SK-N-SH (cell line): ENCODE data around the gene WDR75. TPM values are rescaled to one million over a fixed set of nuclear protein-coding genes. Genes with fewer than 3 reads are reported as not detected.

Experiments
- CTCF ChIA-PET: fragments of 300-600, 350-600 bp; formaldehyde crosslinking; extraction: SDS; loops from one replicate; lab custom pipeline; 2021; lab: Yijun Ruan, JAX
- POLR2A ChIA-PET: fragments of 350-600 bp; sonication (Branson Sonifier 250); formaldehyde crosslinking; extraction: SDS; loops from one replicate; lab custom pipeline; 2020; ENCODE audit warnings: antibody characterized with exemption, inconsistent platforms; lab: Yijun Ruan, JAX
- DNase-seq: peaks from one replicate; pipeline ENCODE4 v3.0.0; 2012
- H2AFZ ChIP-seq: fragments of 200-600 bp; sonication (generic); 2 replicates; pipeline ENCODE4 v1.8.1; 2016; ENCODE audit warnings: antibody characterized with exemption, mild to moderate bottlenecking, low read depth
- H3F3A ChIP-seq: fragments of 200-600 bp; sonication (generic); replicated peaks from 2 replicates; pipeline ENCODE3; 2016; ENCODE audit warnings: antibody characterized with exemption, mild to moderate bottlenecking; ENCODE audit not compliant: insufficient read depth
- H3K27ac ChIP-seq, 2 experiments: fragments of 200-500 bp in 1 of 2; fragments of 200-600 bp in 1 of 2; sonication (Bioruptor generic) in 1 of 2; sonication (generic), shearing (Covaris generic) in 1 of 2; 2 replicates each; pipeline versions ENCODE4 v1.5.1 to v1.6.1; 2014 to 2016; ENCODE audit warnings: low read depth in 2 of 2, inconsistent platforms in 1 of 2, low read length in 1 of 2, mild to moderate bottlenecking in 1 of 2, mixed read lengths in 1 of 2
- H3K27me3 ChIP-seq: fragments of 200-600 bp; sonication (generic), shearing (Covaris generic); 2 replicates; pipeline ENCODE4 v1.6.1; 2016; ENCODE audit warnings: mixed run types; ENCODE audit not compliant: insufficient read depth
- H3K36me3 ChIP-seq, 2 experiments: fragments of 200-500 bp in 1 of 2; fragments of 200-600 bp in 1 of 2; sonication (Bioruptor generic) in 1 of 2; sonication (generic) in 1 of 2; replicated peaks in 1 of 2; 2 replicates each; pipeline versions ENCODE3 to v1.5.1; 2014 to 2016; ENCODE audit warnings: low read length in 1 of 2, mild to moderate bottlenecking in 1 of 2; ENCODE audit not compliant: insufficient read depth in 2 of 2, control insufficient read depth in 1 of 2
- H3K4me1 ChIP-seq, 2 experiments: fragments of 200-500 bp in 1 of 2; fragments of 200-600 bp in 1 of 2; sonication (Bioruptor generic) in 1 of 2; sonication (generic), shearing (Covaris generic) in 1 of 2; 2 replicates each; pipeline versions ENCODE4 v1.5.1 to v1.6.1; 2014 to 2016; ENCODE audit warnings: low read depth in 1 of 2, low read length in 1 of 2, mixed run types in 1 of 2; ENCODE audit not compliant: insufficient read depth in 2 of 2, control insufficient read depth in 1 of 2
- H3K4me2 ChIP-seq: fragments of 200-600 bp; sonication (generic), shearing (Covaris generic); 2 replicates; pipeline ENCODE4 v1.6.1; 2017; ENCODE audit warnings: mixed run types
- H3K4me3 ChIP-seq, 2 experiments: fragments of 200-500 bp in 1 of 2; fragments of 200-600 bp in 1 of 2; sonication (Bioruptor generic) in 1 of 2; sonication (generic), shearing (Covaris generic) in 1 of 2; 2 replicates each; pipeline versions ENCODE4 v1.5.1 to v1.8.1; 2014 to 2016; ENCODE audit warnings: low read depth in 2 of 2, inconsistent platforms in 1 of 2, low read length in 1 of 2, mild to moderate bottlenecking in 1 of 2, mixed read lengths in 1 of 2, moderate library complexity in 1 of 2
- H3K79me2 ChIP-seq: fragments of 200-600 bp; sonication (generic); 2 replicates; pipeline ENCODE4 v1.8.1; 2017; ENCODE audit warnings: mild to moderate bottlenecking; ENCODE audit not compliant: insufficient read depth
- H3K9ac ChIP-seq: fragments of 200-600 bp; sonication (generic); 2 replicates; pipeline ENCODE4 v1.6.1; 2017; ENCODE audit warnings: mixed run types
- H3K9me2 ChIP-seq: fragments of 200-600 bp; sonication (generic); 2 replicates; pipeline ENCODE4 v1.6.1; 2017; ENCODE audit warnings: mixed run types
- H3K9me3 ChIP-seq: fragments of 200-600 bp; sonication (generic); 2 replicates; pipeline ENCODE4 v1.6.1; 2017; ENCODE audit warnings: mixed run types, mild to moderate bottlenecking, moderate library complexity
- H4K20me1 ChIP-seq: fragments of 200-600 bp; sonication (generic); 2 replicates; pipeline ENCODE4 v1.6.1; 2017; ENCODE audit warnings: mild to moderate bottlenecking, mixed run types; ENCODE audit not compliant: insufficient read depth
- GABPA ChIP-seq: IDR thresholded peaks from 2 replicates; pipeline ENCODE4 v1.4.0; 2012; ENCODE audit warnings: low read depth, mild to moderate bottlenecking
- GATA2 ChIP-seq: sonication (generic); formaldehyde crosslinking; IDR thresholded peaks from 2 replicates; pipeline ENCODE4 v1.5.0; 2020; ENCODE audit warnings: mild to moderate bottlenecking, missing genetic modification reagents
- JUND ChIP-seq: IDR thresholded peaks from 2 replicates; pipeline ENCODE4 v1.4.0; 2012
- MEF2A ChIP-seq: IDR thresholded peaks from 2 replicates; pipeline ENCODE4 v1.4.0; 2012; ENCODE audit warnings: low read depth, borderline replicate concordance
- MXI1 ChIP-seq: IDR thresholded peaks from 2 replicates; pipeline ENCODE4 v1.6.1; 2012; ENCODE audit warnings: mild to moderate bottlenecking, low read depth, low read length, improper control_type of control experiment
- NFIC ChIP-seq: IDR thresholded peaks from 2 replicates; pipeline ENCODE4 v1.4.0; 2012; ENCODE audit warnings: borderline replicate concordance
- NRF1 ChIP-seq: IDR thresholded peaks from 2 replicates; pipeline ENCODE4 v1.6.1; 2012; ENCODE audit warnings: low read depth, mild to moderate bottlenecking, low read length
- RAD21 ChIP-seq: IDR thresholded peaks from 2 replicates; pipeline ENCODE4 v1.6.1; 2012; ENCODE audit warnings: mild to moderate bottlenecking, low read length
- RFX5 ChIP-seq: IDR thresholded peaks from 2 replicates; pipeline ENCODE4 v1.6.1; 2012; ENCODE audit warnings: mild to moderate bottlenecking, improper control_type of control experiment, low read length
- RXRA ChIP-seq: IDR thresholded peaks from 2 replicates; pipeline ENCODE4 v1.4.0; 2012; ENCODE audit warnings: low read depth, mild to moderate bottlenecking, borderline replicate concordance
- SIN3A ChIP-seq: IDR thresholded peaks from 2 replicates; pipeline ENCODE4 v1.6.1; 2012; ENCODE audit warnings: low read depth, mild to moderate bottlenecking, low read length, moderate library complexity, borderline replicate concordance
- TAF1 ChIP-seq: IDR thresholded peaks from 2 replicates; pipeline ENCODE4 v1.6.1; 2012; ENCODE audit warnings: low read depth, mild to moderate bottlenecking, low read length, moderate library complexity, borderline replicate concordance
- TCF12 ChIP-seq: IDR thresholded peaks from 2 replicates; pipeline ENCODE4 v1.4.0; 2012
- TEAD4 ChIP-seq: IDR thresholded peaks from 2 replicates; pipeline ENCODE4 v1.4.0; 2012; ENCODE audit warnings: mild to moderate bottlenecking, borderline replicate concordance; ENCODE audit not compliant: insufficient read depth
- YY1 ChIP-seq: IDR thresholded peaks from 2 replicates; pipeline ENCODE4 v1.4.0; 2012; ENCODE audit warnings: low read depth, mild to moderate bottlenecking
- WGBS: methylation state at CpG from one replicate; pipeline ENCODE4 v1.1.6; 2017; ENCODE audit warnings: low lambda C conversion rate; 5-methylcytosine and 5-hydroxymethylcytosine counted together
- polyA plus RNA-seq, 3 experiments: library from polyadenylated mRNA; depleted of rRNA; stranded (reverse); fragments of >200 nt; gene quantifications; 2 replicates each; pipeline ENCODE4 v1.2.3, GENCODE V29; 2012
- TF ChIP-seq, protein P1 (sequence below): IDR thresholded peaks from 2 replicates; pipeline ENCODE4 v1.6.1; 2012; ENCODE audit warnings: mild to moderate bottlenecking, low read depth, low read length, moderate library complexity
- TF ChIP-seq, protein P2 (sequence below): fragments of 150-350 bp; IDR thresholded peaks from 2 replicates; pipeline ENCODE4 v1.6.1; 2016; ENCODE audit warnings: mild to moderate bottlenecking, low read depth, low read length

Gene WDR75
- polyA plus RNA-seq, 1 of the 3 experiments (the other 2 are of a cell fraction) = 25.6 TPM

DNA sequence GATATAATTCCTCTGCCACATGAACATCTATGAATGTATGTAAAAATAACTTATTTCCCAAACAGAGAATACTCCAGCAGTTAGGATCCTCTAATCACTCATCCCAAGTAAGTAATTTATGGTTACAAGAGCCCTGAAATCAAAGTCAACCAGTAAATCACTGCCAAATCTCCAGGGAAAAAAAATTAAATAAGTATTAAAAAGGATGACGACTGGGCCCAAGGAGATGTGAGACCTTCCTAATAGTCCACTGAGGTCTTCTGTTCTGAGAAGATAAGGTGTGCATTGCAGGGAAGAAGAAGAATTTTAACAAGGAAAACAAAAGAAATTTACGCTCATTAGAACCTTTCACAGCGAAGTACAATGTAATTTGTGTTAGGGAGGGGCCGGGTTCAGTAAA is 28.0 kb upstream of the WDR75 start (continued):
- TF ChIP-seq, protein P1, sequence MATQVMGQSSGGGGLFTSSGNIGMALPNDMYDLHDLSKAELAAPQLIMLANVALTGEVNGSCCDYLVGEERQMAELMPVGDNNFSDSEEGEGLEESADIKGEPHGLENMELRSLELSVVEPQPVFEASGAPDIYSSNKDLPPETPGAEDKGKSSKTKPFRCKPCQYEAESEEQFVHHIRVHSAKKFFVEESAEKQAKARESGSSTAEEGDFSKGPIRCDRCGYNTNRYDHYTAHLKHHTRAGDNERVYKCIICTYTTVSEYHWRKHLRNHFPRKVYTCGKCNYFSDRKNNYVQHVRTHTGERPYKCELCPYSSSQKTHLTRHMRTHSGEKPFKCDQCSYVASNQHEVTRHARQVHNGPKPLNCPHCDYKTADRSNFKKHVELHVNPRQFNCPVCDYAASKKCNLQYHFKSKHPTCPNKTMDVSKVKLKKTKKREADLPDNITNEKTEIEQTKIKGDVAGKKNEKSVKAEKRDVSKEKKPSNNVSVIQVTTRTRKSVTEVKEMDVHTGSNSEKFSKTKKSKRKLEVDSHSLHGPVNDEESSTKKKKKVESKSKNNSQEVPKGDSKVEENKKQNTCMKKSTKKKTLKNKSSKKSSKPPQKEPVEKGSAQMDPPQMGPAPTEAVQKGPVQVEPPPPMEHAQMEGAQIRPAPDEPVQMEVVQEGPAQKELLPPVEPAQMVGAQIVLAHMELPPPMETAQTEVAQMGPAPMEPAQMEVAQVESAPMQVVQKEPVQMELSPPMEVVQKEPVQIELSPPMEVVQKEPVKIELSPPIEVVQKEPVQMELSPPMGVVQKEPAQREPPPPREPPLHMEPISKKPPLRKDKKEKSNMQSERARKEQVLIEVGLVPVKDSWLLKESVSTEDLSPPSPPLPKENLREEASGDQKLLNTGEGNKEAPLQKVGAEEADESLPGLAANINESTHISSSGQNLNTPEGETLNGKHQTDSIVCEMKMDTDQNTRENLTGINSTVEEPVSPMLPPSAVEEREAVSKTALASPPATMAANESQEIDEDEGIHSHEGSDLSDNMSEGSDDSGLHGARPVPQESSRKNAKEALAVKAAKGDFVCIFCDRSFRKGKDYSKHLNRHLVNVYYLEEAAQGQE = no peak
- TF ChIP-seq TEAD4 (no peak), JUND (no peak), MXI1 (no peak), NRF1 (no peak)
- TF ChIP-seq, protein P2, sequence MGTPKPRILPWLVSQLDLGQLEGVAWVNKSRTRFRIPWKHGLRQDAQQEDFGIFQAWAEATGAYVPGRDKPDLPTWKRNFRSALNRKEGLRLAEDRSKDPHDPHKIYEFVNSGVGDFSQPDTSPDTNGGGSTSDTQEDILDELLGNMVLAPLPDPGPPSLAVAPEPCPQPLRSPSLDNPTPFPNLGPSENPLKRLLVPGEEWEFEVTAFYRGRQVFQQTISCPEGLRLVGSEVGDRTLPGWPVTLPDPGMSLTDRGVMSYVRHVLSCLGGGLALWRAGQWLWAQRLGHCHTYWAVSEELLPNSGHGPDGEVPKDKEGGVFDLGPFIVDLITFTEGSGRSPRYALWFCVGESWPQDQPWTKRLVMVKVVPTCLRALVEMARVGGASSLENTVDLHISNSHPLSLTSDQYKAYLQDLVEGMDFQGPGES = no peak

DNA sequence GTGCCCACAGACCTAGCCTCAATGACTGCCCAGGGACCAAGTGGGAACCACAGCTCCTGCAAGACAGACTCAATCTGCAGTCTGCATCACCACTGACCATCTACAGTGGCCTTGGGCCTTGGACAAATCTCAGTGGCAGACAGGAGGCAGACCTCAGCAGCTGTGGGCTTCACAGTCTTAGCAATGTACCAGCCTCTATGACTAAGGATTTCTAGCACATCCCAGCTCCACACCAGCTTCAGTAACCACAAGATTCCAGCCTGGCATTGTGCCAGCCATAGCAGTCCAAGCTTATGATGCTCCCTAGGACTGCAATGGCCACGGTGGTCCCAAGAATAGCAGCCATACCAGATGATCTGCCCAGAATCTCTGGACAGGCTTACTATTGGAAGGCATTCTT is 19.6 kb upstream of the WDR75 start:
- H3K36me3 ChIP-seq = peaks cover 0 to 3% of the 10 kb centered on the region in 2 experiments
- POLR2A ChIA-PET = no interaction called here
- H3K4me1 ChIP-seq = no peaks in the 10 kb centered on the region
- TF ChIP-seq GATA2 (CRISPR knock-in tag) = no peak
- no peak for TF ChIP-seq YY1
- no peak for TF ChIP-seq RXRA
- TF ChIP-seq NFIC = peak; percentile 72
- TF ChIP-seq RAD21 = no peak
- no peak for TF ChIP-seq GABPA
- no peak for TF ChIP-seq RFX5
- no peak for TF ChIP-seq SIN3A
- no peak for TF ChIP-seq MEF2A
- peak; percentile 19; the same call in 1 of the 2 replicates for TF ChIP-seq TCF12
- TF ChIP-seq, protein P1 = no peak
- TF ChIP-seq TAF1 = no peak
- peak overlapping the region in 1 of 2 experiments; percentile 3; a peak in 1 of 4 replicates for H3K27ac ChIP-seq
- H3K4me2 ChIP-seq = no peak overlapping the region
- H3K4me3 ChIP-seq = no peak overlapping the region
- no peak overlapping the region for H2AFZ ChIP-seq
- H3K79me2 ChIP-seq = no peaks in the 10 kb centered on the region
- DNase-seq = no peak
- no peaks in the 10 kb centered on the region for H4K20me1 ChIP-seq
- no peak overlapping the region for H3K9ac ChIP-seq
- no peaks in the 10 kb centered on the region for H3K27me3 ChIP-seq
- no peaks in the 10 kb centered on the region for H3K9me3 ChIP-seq
- WGBS = 57% methylated on average over 1 of the region's 1 CpG
- H3F3A ChIP-seq = peaks cover 4% of the 10 kb centered on the region
- CTCF ChIA-PET = interaction anchor here (1.0 to 3.1 kb wide), 2 partner anchors 10 to 1922 kb away, joined by 3 to 20 read pairs; no protein-coding TSS in a partner anchor
- H3K9me2 ChIP-seq = 0 out of 2 replicates have a peak, but pooled peaks cover 9% of the 10 kb centered on the region
